ENCODE measurements around the gene ECEL1.
"Not testable (repeated sequence)": the region's sequence is repeated elsewhere in the genome, so short reads cannot be mapped to it uniquely, and the experiment has no call there.

The ECEL1 gene

DNA sequence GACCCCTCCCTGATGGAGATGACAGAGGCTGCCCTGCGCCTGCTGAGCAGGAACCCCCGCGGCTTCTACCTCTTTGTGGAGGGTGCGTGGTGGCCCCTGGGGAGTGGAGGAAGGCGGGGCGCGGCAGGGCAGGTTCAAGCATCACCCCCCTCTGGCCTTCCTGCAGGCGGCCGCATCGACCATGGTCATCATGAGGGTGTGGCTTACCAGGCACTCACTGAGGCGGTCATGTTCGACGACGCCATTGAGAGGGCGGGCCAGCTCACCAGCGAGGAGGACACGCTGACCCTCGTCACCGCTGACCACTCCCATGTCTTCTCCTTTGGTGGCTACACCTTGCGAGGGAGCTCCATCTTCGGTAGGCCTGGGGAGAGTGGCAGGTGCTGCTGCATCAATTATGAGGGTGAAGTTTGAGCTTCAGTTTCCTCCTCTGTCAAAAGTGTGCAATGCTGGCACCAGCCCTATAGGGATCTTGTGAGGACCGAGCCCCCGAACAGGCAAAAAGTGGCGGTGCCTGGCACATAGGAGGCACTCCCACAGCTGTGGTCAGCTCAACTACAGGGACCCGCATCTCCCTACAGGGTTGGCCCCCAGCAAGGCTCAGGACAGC is 29.5 kb downstream of the ECEL1 start:
- TF ChIP-seq SPI1 (IDR thresholded peaks at IDR 0.05; ENCODE audit: low read depth, low read length): no peak
- no peak for TF ChIP-seq POLR2AphosphoS5 (IDR thresholded peaks at IDR 0.05; ENCODE audit: low read depth, low read length)
- no peak for TF ChIP-seq PAX5 (IDR thresholded peaks at IDR 0.05; ENCODE audit: insufficient read depth, low read length, severe bottlenecking)
- TF ChIP-seq TAF1 (IDR thresholded peaks at IDR 0.05; ENCODE audit: low read depth, low read length): no peak
- no peak for TF ChIP-seq POU2F2 (IDR thresholded peaks at IDR 0.05; ENCODE audit: low read depth, low read length)

DNA sequence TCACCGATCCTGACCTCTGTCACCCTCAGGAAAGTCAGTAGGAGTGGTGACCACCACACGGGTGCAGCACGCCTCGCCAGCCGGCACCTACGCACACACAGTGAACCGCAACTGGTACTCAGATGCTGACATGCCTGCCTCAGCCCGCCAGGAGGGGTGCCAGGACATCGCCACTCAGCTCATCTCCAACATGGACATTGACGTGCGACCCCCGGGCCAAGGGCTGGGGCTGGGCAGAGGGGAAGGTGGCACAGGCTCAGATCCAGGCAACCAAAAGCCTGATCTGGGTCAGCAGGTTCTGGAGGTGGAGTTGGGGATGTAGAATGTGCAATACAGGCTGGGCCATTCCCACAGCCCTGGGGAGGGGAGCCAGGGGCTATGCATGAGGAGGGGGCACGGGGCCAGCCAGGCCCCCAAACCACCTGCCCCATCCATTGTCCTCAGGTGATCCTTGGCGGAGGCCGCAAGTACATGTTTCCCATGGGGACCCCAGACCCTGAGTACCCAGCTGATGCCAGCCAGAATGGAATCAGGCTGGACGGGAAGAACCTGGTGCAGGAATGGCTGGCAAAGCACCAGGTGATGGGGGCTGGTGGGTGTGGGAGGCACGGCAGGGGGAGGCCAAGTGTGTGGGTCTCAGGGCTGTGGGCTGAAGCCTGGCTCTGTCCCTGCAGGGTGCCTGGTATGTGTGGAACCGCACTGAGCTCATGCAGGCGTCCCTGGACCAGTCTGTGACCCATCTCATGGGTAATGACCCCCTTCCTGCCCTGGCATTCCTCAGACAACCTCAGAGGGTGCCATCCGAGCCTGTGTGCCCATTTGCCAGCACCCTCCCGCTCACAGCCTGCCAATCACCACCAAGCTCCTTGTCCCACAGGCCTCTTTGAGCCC is 30.3 kb downstream of the ECEL1 start:
- DNase-seq (ENCODE audit: insufficient read length, low spot score) (no peak), FAIRE-seq (no peak)
- TF ChIP-seq SPI1 (IDR thresholded peaks at IDR 0.05; ENCODE audit: low read depth, low read length): no peak
- no peak for TF ChIP-seq PAX5 (IDR thresholded peaks at IDR 0.05; ENCODE audit: insufficient read depth, low read length, severe bottlenecking)
- TF ChIP-seq POU2F2 (IDR thresholded peaks at IDR 0.05; ENCODE audit: low read depth, low read length): no peak
- no peak for TF ChIP-seq POLR2A (IDR thresholded peaks at IDR 0.05; ENCODE audit: low read depth, low read length)
- TF ChIP-seq POLR2AphosphoS5 (IDR thresholded peaks at IDR 0.05; ENCODE audit: low read depth, low read length): no peak
- TF ChIP-seq TAF1 (IDR thresholded peaks at IDR 0.05; ENCODE audit: low read depth, low read length): no peak

More for the DNA sequence above, 29.5 kb downstream of the ECEL1 start:
- DNase-seq (ENCODE audit: insufficient read length, low spot score) (no peak), FAIRE-seq (no peak)

GRCh38 chr2:232456296-232457120 is 31.1 kb downstream of the ECEL1 start:
- DNase-seq (ENCODE audit: insufficient read length, low spot score) (no peak), FAIRE-seq (no peak)
- no peak for TF ChIP-seq POLR2A (IDR thresholded peaks at IDR 0.05; ENCODE audit: low read depth, low read length)
- TF ChIP-seq POLR2AphosphoS5 (IDR thresholded peaks at IDR 0.05; ENCODE audit: low read depth, low read length): no peak
- TF ChIP-seq PAX5 (IDR thresholded peaks at IDR 0.05; ENCODE audit: insufficient read depth, low read length, severe bottlenecking): no peak
- TF ChIP-seq TAF1 (IDR thresholded peaks at IDR 0.05; ENCODE audit: low read depth, low read length): no peak
- no peak for TF ChIP-seq POU2F2 (IDR thresholded peaks at IDR 0.05; ENCODE audit: low read depth, low read length)
- TF ChIP-seq SPI1 (IDR thresholded peaks at IDR 0.05; ENCODE audit: low read depth, low read length): no peak

DNA sequence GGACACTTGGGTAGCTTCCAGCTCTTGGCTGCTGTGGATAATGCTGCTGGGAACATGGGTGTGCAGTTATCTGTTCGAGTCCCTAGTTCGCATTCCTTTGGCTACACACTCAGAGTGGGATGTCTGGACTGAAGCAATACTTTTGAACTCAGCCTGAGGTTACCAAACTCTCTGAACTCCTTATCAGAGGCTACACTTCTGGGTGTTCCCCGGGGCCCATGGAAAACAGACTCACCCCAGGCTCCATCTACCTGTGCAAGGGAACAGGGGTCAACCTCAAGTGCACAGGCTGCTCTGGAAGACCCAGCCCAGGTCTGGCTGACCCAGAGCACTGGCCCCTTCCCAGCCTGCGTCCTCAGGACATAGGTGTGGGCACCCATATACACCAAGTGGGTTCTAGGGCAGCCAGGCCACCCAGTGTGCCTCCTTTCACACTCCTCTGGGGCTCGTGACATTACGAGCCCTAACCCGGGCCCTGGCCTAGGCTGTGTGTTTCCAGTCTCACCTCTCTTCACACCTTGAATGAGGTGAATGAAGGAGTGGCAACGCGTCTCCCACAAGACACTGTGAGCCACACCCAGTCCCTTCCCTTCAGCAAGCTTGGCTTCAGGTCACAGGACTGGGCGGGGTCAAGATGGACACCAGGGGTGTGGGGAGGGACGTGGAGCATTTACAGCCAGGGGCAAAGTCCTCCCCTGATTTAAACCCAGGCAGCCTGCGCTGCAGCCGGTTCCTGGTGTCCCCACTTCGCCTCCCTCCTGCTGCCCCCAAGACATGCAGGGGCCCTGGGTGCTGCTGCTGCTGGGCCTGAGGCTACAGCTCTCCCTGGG is 32.0 kb downstream of the ECEL1 start, which contains the start of gene ALPI:
Gene ALPI, plus strand, starts transcription at position 728 of the 830 bp plus-strand sequence. Its CDS starts 47 bp downstream, at position 775.
- TF ChIP-seq POU2F2 (IDR thresholded peaks at IDR 0.05; ENCODE audit: low read depth, low read length): no peak
- TF ChIP-seq PAX5 (IDR thresholded peaks at IDR 0.05; ENCODE audit: insufficient read depth, low read length, severe bottlenecking): no peak

DNA sequence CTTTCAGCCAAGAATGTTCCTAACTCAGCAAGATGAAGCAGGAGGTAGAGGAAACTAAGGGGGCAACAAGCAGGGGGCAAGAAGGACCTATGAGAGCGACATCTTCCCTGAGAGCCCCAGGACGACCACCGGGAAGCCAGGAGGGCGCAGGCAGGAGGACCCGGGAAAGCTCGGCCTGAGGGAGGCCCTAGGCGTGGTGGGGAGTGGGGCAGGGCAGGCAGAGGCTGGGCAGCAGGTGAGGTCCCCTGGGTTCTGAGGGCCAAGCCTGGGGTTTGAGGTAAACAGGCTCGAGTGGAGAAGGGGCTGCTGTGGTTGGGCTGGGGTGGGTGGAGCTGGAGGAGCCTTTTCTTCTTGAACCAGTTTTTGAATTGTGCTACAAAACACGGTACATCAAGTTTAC is 33.0 kb downstream of the ECEL1 start:
- TF ChIP-seq POU2F2 (IDR thresholded peaks at IDR 0.05; ENCODE audit: low read depth, low read length) (no peak), PAX5 (IDR thresholded peaks at IDR 0.05; ENCODE audit: insufficient read depth, low read length, severe bottlenecking) (no peak), SPI1 (IDR thresholded peaks at IDR 0.05; ENCODE audit: low read depth, low read length) (no peak), POLR2AphosphoS5 (IDR thresholded peaks at IDR 0.05; ENCODE audit: low read depth, low read length) (no peak), TAF1 (IDR thresholded peaks at IDR 0.05; ENCODE audit: low read depth, low read length) (no peak), POLR2A (IDR thresholded peaks at IDR 0.05; ENCODE audit: low read depth, low read length) (no peak)
- no peak for FAIRE-seq
- no peak for DNase-seq (ENCODE audit: insufficient read length, low spot score)

More for the DNA sequence above, 32.0 kb downstream of the ECEL1 start, which contains the start of gene ALPI:
- FAIRE-seq: no peak
- DNase-seq (ENCODE audit: insufficient read length, low spot score): no peak

- not testable (repeated sequence) for DNase-seq (ENCODE audit: insufficient read length, low spot score); FAIRE-seq
These were observed 36.0 kb downstream of the ECEL1 start for GRCh38 chr2:232451645-232452044.

GRCh38 chr2:232449964-232450363 is 37.7 kb downstream of the ECEL1 start:
- no peak for FAIRE-seq
- TF ChIP-seq POU2F2 (IDR thresholded peaks at IDR 0.05; ENCODE audit: low read depth, low read length): no peak
- TF ChIP-seq PAX5 (IDR thresholded peaks at IDR 0.05; ENCODE audit: insufficient read depth, low read length, severe bottlenecking): no peak
- TF ChIP-seq TAF1 (IDR thresholded peaks at IDR 0.05; ENCODE audit: low read depth, low read length): no peak
- no peak for TF ChIP-seq SPI1 (IDR thresholded peaks at IDR 0.05; ENCODE audit: low read depth, low read length)
- TF ChIP-seq POLR2A (IDR thresholded peaks at IDR 0.05; ENCODE audit: low read depth, low read length): no peak
- TF ChIP-seq POLR2AphosphoS5 (IDR thresholded peaks at IDR 0.05; ENCODE audit: low read depth, low read length): no peak
- DNase-seq (ENCODE audit: insufficient read length, low spot score): no peak

DNA sequence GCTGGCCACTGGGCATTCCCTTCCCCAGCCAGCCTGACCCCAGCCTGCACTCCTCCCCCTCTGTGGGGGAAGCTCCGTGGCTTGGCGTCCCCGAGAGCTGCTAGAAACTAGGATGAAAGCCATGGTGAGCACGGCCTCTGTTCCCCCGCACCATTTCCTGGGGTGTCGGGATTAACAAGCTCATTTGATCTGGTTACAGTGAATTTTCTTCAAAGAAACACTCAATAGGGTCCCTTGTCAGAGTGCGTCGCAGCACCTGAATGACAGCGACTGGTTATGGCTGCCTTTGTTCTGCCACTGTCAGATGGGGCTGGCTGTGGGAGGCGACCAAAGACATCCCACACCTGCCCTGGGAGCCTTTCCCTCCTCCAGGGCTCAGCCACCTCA is 39.3 kb downstream of the ECEL1 start:
- no peak for DNase-seq (ENCODE audit: insufficient read length, low spot score)
- no peak for FAIRE-seq
- TF ChIP-seq PAX5 (IDR thresholded peaks at IDR 0.05; ENCODE audit: insufficient read depth, low read length, severe bottlenecking) (no peak), POLR2AphosphoS5 (IDR thresholded peaks at IDR 0.05; ENCODE audit: low read depth, low read length) (no peak), SPI1 (IDR thresholded peaks at IDR 0.05; ENCODE audit: low read depth, low read length) (no peak), POU2F2 (IDR thresholded peaks at IDR 0.05; ENCODE audit: low read depth, low read length) (no peak)

All from GM12891 (cell line).